Measurements from ENCODE around the gene ELL3.
"Not testable (repeated sequence)": the region's sequence is repeated elsewhere in the genome, so short reads cannot be mapped to it uniquely, and the experiment has no call there.

Gene ELL3, protein sequence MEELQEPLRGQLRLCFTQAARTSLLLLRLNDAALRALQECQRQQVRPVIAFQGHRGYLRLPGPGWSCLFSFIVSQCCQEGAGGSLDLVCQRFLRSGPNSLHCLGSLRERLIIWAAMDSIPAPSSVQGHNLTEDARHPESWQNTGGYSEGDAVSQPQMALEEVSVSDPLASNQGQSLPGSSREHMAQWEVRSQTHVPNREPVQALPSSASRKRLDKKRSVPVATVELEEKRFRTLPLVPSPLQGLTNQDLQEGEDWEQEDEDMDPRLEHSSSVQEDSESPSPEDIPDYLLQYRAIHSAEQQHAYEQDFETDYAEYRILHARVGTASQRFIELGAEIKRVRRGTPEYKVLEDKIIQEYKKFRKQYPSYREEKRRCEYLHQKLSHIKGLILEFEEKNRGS

DNA sequence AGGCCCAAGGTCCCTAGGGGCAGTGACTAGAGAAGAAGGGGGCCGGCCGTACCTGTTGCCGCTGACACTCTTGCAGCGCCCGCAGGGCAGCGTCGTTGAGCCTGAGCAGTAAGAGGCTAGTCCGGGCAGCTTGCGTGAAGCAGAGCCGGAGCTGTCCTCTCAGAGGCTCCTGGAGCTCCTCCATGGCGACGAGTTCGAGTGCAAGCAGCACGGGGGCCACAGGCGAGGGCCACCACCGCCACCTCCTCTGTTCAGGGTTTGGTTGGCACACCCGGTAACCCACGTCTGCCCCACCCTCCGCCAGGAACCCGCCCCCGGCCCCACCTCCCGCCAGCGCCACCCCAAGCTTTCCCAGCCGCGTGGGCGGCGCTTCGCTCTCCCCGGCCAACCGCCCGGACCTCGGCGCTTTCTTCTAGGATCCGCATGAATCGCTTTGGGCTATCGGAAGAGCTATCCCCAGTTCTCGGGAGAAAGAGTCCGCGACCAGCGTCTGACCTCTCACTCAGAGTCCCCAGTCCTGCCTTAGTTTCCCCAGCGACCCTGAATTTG is at the start of gene ELL3:
Gene ELL3 (minus strand): TSS at position 249 of the 549 bp plus-strand sequence. CDS start 65 bp downstream, at position 184.
- peak; percentile 66 for DNase-seq

DNA sequence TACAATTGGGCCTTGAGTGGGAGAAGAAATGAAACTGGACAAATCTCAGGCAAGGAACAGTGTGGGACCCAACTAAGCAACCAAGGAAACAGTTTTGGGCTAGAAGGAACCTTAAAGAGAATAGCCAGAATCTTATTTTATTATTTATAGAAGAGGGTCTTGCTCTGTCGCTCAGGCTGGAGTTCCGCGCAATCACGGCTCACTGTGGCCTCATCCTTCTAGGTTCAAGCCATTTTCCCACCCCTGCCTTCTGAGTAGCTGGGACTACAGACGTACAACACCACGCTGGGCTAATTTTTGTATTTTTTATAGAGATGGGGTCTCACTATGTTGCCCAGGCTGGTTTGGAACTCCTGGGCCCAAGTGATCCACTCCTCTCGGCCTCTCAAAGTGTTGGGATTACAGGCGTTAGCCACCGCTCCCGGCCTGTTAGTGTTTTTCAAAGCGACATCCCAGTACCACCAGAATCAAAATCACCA is 49.3 kb upstream of the ELL3 start:
- DNase-seq, result no peak

DNA sequence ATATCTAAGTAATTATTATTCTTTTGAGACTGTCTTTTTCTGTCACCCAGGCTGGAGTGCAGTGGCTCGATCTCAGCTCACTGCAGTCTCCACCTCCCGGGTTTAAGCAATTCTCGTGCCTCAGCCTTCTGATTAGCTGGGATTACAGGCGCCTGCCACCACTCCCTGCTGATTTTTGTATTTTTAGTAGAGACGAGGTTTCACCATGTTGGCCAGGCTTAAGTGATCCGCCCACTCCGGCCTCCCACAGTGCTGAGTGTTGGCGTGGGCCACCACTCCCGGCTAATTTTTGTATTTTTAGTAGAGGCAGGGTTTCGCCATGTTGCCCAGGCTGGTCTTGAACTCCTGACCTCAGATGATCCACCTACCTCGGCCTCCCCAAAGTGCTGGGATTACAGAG is 48.5 kb upstream of the ELL3 start:
- DNase-seq, result not testable (repeated sequence)

DNA sequence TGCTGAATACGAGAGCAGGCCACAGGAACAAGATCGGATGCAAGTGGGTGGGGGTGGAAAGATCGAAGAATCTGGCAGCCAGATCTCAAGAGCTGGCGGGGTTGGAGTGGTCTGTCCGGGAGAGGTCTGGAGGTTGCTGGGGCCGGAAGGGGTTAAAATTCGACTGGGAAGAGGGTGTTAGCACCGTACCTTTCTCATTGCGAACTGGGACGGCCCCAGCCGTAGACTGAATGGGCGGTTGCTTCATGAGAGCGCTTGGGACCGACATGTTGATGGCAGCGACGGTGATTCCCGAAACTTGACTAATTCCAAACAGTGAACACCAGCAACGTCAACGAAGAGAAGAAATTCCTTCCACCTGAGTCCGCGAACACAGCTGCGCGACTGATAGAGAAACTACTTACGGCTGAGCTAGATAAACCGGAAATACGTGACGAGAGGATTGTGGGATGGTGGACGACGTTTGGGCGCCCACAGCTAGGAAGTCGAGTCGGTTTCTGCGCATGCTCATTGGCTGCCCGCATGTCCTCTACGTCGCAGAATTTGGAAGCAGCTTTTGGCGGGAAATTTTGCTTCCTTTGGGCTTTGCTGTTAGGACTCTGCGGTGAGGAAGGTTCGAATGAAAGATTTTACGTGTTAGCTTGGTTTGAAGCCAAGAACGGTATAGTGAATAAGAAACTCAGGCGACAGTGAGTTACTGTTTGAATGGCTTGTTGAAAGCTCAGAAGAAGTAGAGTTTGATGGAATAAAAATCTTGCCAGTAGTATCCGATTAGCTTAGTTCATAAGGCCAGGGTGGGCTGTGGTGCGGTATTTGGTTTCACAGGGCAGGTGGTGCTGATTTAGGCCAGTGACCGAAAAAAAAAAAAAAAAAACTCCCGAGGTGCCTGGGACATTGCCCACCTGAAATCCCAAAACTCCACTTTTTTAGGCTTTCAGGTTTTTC is 47.8 kb upstream of the ELL3 start, which contains the start of gene MFAP1:
Gene MFAP1 (minus strand): TSS at position 389 of the 945 bp plus-strand sequence. CDS start 121 bp downstream, at position 268.
- DNase-seq, result peak; percentile 83

DNA sequence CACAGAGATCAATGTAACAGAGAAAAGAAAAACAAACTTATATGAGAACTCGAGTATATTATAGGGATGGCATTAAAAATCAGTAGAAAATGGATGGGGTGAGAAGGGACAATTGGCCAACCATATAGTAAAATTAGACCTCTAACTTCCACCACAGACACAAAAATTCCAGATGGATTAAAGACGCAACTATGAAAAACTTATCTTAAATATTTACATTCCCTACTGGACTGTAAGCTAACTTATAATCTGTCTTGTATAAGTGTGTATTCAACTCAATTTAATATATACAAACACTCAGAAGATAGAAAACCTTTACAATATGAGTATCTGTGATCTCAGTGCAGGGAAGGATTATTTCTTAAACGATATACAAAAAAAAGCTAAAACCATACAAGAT is 44.7 kb upstream of the ELL3 start:
- no peak for DNase-seq

DNA sequence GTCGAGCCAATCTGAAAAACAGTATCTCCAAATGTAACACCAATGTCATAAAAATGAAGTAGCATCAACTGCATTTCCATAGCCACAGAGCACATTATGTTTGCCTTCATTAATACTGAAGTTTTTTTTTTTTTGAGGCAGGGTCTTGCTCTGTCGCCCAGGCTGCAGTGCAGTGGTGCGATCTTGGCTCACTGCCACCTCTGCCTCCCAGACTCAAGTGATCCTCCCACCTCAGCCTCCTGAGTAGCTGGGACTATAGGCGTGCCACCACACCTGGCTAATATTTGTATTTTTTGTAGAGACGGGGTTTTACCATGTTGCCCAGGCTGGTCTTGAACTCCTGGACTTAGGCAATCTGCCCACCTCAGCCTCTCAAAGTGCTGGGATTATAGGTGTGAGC is 38.3 kb upstream of the ELL3 start:
- not testable (repeated sequence) for DNase-seq

DNA sequence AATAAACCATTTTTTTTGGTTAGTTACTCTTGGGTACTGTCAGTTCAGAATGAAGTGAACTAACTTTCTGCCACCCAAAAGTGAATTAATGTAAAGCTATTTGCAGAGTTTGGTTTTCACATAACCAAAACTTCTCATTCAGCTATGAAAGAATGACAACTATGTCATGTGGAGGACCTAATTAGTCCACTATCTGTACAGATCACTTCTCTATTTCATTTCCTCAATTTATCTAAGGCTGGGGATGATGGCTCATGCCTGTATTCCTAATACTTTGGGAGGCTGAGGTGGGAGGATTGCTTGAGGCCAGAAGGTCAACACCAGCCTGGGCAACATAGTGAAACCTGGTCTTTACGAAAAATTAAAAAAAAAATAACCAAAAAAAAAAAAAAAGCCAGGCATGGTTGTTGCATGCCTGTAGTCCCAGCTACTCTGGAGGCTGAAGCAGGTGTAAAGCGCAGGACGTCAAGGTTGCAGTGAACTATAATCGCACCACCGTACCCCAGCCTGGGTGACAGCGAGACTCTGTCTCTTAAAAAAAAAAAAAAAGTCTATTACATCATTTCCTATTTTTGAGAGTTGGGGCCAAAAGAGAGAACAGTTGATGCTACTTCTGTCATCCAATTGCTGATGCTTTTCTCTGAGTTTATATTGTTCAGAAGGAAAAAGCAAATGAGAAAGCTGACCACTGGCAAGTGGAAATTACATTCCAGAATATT is 32.4 kb upstream of the ELL3 start:
- DNase-seq, result no peak

DNA sequence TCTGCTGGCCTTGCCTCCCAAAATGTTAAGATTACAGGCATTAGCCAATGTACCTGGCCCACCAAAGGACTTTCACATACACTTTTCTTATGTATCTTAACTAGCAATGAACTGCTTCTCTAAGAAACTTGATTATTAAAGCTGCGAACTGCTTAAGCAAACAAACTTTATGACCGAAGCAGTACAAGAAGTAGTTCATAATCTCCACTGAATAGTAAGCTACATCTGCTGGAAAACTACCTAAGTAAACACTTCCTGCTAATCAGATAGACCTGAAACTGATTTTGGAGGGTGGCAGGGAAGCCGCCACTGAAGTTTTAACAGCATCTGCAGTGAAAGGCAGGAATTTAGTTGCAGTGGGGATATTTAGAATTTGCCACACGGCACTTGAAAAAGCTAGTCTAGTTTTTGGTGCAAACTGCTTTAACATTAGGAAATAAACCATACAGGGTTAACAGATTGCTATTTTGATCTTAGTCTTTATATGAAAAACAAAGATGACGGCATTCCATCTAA is 31.7 kb upstream of the ELL3 start:
- DNase-seq, result no peak

DNA sequence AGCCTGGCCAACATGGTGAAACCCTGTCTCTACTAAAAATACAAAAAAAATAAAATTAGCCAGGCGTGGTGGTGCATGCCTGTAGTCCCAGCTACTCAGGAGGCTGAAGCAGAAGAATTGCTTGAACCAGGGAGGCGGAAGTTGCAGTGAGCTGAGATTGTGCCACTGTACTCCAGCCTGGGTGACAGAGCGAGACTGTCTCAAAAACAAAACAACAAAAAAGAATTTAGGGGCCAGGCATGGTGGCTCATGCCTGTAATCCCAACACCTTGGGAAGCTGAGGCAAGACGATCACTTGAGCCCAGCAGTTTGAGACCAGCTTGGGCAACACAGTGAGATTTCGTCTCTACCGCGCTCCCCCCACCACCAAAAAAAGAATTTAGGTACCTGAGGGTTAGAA is 25.9 kb upstream of the ELL3 start:
- DNase-seq, result not testable (repeated sequence)

DNA sequence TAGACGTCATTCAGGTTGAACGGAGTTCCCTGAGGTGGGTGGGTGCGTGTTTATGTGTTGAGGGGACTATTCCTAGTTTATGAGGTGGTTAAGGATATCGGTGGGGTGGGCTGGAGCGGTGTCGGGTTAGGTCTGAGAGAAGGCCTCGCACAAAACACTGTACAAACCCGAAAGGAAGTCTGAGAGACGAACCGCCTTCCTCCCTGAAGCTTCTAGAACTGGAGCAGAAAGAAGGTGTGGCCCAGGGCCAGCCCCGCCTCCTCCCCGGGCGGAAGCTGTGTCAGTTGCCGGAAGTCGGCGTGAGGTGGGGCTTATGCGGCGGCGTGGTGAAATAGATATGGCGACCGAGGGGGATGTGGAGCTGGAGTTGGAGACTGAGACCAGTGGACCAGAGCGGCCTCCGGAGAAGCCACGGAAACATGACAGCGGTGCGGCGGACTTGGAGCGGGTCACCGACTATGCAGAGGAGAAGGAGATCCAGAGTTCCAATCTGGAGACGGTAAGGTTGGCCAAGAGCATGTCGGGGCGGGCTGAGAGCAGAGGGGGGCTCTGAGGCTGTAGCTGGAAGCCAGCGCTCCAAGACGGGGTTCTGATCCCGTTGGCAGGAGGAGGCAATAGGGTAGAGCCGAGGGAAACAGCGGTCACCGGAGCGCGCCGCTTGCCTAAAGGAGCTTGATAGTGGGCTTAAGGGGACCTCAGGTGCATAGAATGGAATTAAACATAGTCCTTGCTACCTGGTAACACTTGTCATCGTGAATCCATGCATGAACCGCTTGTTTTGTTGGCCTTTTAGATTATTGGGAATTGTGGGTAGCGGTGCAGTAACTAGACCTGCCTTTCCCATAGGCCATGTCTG is 23.7 kb upstream of the ELL3 start, which contains the start of gene HYPK:
Gene HYPK (plus strand): TSS at position 314 of the 856 bp plus-strand sequence. CDS start 24 bp downstream, at position 338.
- DNase-seq, result peak; percentile 91

DNA sequence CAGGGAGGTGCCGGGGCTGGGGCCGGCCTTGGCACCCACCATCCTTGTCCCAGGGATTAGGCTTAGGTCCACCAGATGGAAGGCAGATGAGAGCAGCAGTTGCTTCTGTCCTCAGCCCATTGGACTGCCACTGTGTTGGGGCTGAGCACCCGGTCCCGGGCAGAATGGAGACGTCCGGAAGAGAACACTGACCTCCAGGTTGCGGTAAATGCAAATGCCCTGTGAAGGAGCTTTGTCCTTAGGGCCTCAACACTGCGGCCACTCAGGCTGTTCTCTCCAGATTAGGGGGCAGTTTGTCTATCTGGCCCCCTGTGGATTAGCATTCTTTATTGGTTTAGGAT is 23.1 kb upstream of the ELL3 start, which contains the start of gene SERINC4:
Gene SERINC4 (minus strand): TSS at position 276 of the 341 bp plus-strand sequence. CDS start 234 bp downstream, at position 42.
- no peak for DNase-seq

DNA sequence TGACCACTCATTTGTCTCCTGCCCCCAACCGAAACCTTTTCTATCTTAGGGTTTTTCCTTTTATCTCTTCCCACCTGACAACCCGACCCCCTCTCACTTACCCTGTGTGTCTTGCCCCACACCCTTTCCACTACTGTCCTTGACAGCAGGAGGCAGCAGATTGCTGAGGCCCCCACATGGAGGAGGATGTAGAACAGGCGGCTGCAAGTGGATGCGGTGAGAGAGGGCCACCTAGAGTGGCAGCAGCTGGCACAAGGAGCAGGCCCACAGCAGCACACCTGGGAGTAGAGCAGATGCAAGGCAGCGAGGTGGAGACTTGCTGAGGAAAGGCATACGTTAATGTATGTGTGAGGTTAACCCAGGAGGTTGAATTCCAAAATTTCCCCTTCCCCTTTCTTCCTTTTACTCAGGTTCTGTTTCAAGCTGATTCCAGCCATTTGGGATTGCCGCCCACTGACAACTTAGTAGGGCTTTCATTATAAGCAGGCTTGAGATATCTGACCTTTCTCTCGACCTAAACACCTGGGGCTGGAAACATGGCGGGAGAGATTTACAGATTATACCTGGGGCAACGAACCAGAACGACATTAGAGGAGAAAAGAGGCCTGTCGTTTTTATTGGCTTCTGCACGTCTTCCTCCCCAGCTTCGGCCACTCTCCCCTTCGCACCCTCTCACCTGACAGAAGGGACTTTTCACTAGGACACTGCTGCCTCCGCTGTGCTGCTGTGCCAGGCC is 22.6 kb upstream of the ELL3 start:
- no peak for DNase-seq

DNA sequence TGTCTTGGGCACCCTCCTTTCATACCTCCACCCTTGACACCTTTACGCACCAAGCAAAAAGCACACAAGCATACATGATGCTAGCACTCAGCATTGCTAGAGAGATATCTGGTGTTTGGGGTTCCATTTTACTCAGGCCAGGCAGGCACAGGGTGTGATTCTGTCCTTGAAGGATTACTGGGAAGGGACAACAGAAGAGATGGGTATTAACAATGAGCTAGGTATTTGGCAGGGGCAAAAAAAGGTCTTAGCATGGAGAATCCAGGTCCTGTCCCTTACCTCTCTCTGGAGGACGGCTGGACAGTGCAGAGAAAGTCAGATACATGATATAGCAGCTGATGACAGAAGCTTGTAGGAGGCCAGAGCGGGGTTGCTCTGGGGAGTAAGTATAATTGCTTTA is 19.8 kb upstream of the ELL3 start:
- no peak for DNase-seq

DNA sequence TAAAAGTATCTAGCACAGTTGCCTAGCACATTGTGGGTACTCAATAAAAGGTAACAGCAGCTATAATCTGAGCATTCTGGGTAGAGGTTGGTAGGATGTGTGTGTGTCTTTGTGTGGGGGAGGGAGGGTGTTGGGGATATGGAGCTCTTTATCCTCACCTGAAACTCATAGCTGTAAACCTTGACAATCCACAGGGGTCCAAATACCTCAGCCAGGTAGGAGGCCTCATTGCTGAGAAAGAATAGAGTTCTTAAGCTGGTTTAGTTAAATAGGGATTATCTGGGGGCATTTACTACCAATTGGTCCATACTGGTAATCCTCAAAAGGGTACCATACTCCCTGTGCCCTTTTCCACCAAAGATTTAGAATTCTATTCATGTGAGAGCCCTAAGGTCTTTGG is 19.2 kb upstream of the ELL3 start:
- DNase-seq, result no peak

DNA sequence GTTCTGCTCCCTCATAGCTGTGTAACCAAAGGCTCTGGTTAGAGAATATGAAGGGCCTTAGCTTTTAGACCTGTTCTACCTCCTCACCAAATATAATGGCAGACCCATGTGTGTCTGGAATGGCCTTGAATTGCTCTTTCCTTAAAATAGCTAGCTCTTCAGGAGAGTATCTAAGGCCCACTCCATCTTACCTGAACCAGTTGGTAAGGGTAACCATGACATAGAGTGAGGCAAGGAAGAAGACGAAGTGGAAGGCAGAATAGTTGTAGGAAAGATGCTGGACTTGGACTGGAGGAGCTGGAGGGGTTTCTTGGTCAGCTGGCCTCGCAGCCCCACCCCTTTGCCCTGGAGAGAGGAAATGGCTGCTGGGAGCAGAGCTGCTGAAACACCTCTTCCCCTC is 18.4 kb upstream of the ELL3 start:
- DNase-seq, result no peak

DNA sequence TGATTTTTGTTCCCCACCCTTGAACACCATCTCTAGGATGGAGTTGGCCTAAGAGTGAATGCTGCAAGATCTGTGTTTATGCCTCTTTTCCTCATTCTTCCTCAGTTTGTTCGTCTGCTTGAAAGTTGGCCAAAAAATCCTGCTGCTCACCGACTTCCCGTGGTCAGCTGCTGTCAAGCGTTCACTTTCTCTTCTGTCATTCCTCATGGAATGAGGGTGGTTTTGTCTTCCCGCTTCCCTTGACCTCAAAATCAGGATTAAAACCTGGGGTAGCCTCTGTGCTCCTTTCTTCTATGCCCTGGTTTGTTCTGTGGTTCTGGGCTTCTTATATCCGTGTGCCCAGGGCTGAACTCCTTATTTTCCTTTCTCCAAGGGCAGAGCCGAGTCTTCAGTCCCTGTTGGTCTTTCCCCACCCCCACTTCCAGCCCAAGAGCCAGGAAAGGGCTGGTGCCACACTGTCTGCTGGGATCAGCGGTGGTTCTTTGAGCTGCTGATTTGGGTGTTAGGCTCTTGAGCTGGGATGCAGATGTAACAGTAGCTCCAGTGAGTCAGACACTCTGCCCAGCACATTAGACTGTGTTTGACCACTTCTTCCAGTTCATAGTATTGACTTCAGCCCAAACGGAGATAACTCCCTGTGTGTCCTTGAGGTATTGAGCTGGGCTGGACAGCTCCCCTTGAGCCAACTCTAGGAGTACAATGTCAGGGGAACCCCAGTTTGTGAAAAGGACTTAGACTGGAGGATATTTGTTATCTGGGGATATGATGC is 17.7 kb upstream of the ELL3 start:
- no peak for DNase-seq

DNA sequence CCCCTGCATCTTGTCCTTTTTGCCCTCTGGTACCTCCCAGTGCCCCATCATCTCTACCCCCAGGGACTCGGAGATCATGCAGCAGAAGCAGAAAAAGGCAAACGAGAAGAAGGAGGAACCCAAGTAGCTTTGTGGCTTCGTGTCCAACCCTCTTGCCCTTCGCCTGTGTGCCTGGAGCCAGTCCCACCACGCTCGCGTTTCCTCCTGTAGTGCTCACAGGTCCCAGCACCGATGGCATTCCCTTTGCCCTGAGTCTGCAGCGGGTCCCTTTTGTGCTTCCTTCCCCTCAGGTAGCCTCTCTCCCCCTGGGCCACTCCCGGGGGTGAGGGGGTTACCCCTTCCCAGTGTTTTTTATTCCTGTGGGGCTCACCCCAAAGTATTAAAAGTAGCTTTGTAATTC is 16.9 kb upstream of the ELL3 start:
- DNase-seq, result no peak

DNA sequence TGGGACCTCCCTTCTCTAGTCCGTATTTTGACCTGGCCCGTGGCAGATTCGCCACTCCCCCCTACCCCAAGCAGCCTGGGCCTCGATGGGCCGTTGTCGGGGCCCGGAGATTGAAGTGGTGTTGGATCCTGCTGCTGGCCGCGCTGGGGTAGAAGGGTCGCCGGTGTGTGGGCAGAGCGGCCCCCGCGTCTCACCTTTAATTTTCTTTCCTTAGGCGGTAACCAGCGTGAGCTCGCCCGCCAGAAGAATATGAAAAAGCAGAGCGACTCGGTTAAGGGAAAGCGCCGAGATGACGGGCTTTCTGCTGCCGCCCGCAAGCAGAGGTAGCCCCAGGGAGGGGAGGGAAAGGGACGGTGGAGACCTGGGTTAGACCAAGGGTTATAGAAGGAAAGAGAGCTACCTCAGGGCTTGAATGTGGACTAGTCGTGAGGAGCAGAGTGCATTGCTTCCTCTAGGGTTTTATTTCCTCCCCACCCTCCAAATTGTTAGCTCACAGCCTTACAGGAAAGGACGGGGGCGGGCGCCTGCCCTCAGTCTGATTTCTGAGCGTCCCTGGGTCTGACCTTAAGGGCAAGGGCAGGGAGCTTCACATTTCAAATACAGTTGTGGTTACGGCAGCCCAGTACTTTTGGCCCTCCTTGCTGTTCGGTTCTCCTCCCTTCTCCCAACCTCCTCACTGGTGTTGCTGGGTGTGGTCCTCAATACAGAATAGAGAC is 16.2 kb upstream of the ELL3 start:
- DNase-seq, result peak; percentile 44
